Measurements from ENCODE around the gene EEFSEC.

GRCh38 chr3:128442070-128442469 is 288.8 kb downstream of the EEFSEC start:
- TF ChIP-seq TAF1 (IDR thresholded peaks at IDR 0.05; ENCODE audit: low read depth, low read length) (no peak), POLR2AphosphoS5 (IDR thresholded peaks at IDR 0.05; ENCODE audit: low read depth, low read length) (no peak), ASH2L (IDR thresholded peaks at IDR 0.05; ENCODE audit: low read length) (no peak), CTCF (IDR thresholded peaks at IDR 0.05; ENCODE audit: control extremely low read depth in 1 of 3, insufficient read depth in 1 of 3, low read depth in 1 of 3, low read length in 3 of 3) (no peak), SIX5 (IDR thresholded peaks at IDR 0.05; ENCODE audit: low read depth, low read length) (no peak), EZH2 (IDR thresholded peaks at IDR 0.05; ENCODE audit: low read depth, low read length, severe bottlenecking) (no peak), NRF1 (IDR thresholded peaks at IDR 0.05; ENCODE audit: low read depth, low read length) (no peak), YY1 (IDR thresholded peaks at IDR 0.05; ENCODE audit: low read depth, low read length) (no peak), MAX (IDR thresholded peaks at IDR 0.05) (no peak)
